Panc1 (cell line): ENCODE results near the gene METTL24. TPM values are rescaled to one million over a fixed set of nuclear protein-coding genes. Genes with fewer than 3 reads are reported as not detected.

Source experiments
- ATAC-seq: fragments of 200-7000 bp; cut with Tn5 transposase; 2 replicates; pipeline ENCODE4 v1.9.1; 2020; ENCODE audit warnings: mild to moderate bottlenecking, moderate library complexity
- BruUV-seq: library from RNA; stranded (reverse); fragments of 400-500 nt; replicated peaks from 2 replicates; lab custom pipeline; 2021; lab: Mats Ljungman, UMichigan
- CTCF ChIA-PET: fragments of 300-600 bp; sonication (Branson Sonifier 250); formaldehyde crosslinking; loops from one replicate; lab custom pipeline; 2022; ENCODE audit warnings: antibody characterized with exemption; lab: Charles Lee
- POLR2A ChIA-PET: fragments of 300-600 bp; sonication (Branson Sonifier 250); formaldehyde crosslinking; loops from one replicate; lab custom pipeline; 2022; ENCODE audit warnings: antibody characterized with exemption; lab: Charles Lee
- DNase-seq: peaks from one replicate; pipeline ENCODE4 v3.0.0-alpha.2; 2010; ENCODE audit warnings: low read depth, low spot score
- H3K27ac ChIP-seq: 2 replicates; pipeline ENCODE4 v1.5.1; 2011; ENCODE audit warnings: mild to moderate bottlenecking, low read length, inconsistent platforms
- H3K27me3 ChIP-seq: fragments of 200-500 bp; sonication (Bioruptor generic); 2 replicates; pipeline ENCODE4 v1.6.0; 2014; ENCODE audit warnings: low read length, inconsistent platforms; ENCODE audit not compliant: control insufficient read depth, insufficient read depth
- H3K36me3 ChIP-seq: fragments of 200-500 bp; sonication (Bioruptor generic); 2 replicates; pipeline ENCODE4 v1.5.1; 2014; ENCODE audit warnings: inconsistent platforms, mild to moderate bottlenecking, low read length, moderate library complexity; ENCODE audit not compliant: control insufficient read depth, insufficient read depth
- H3K4me1 ChIP-seq: 2 replicates; pipeline ENCODE4 v1.5.1; 2011; ENCODE audit warnings: inconsistent platforms, mild to moderate bottlenecking, low read length, moderate library complexity; ENCODE audit not compliant: control insufficient read depth, insufficient read depth
- H3K4me3 ChIP-seq, 2 experiments: 2 replicates each; pipeline ENCODE4 v1.5.1; 2011 to 2012; ENCODE audit warnings: low read depth in 2 of 2, low read length in 2 of 2, mild to moderate bottlenecking in 2 of 2, inconsistent platforms in 1 of 2, moderate library complexity in 1 of 2
- H3K9me3 ChIP-seq: fragments of 200-500 bp; sonication (Bioruptor generic); 2 replicates; pipeline ENCODE4 v1.5.1; 2014; ENCODE audit warnings: low read depth, mild to moderate bottlenecking, inconsistent platforms, low read length, moderate library complexity; ENCODE audit not compliant: control insufficient read depth, insufficient read depth
- CTCF ChIP-seq: fragments of 450-650 bp; IDR thresholded peaks from 2 replicates; pipeline ENCODE4 v1.5.1; 2017; ENCODE audit warnings: mild to moderate bottlenecking
- POLR2AphosphoS5 ChIP-seq: IDR thresholded peaks from 2 replicates; pipeline ENCODE4 v1.6.1; 2012; ENCODE audit warnings: mild to moderate bottlenecking, low read depth, low read length, moderate library complexity
- REST ChIP-seq, 2 experiments: IDR thresholded peaks; 2 replicates each; pipeline ENCODE4 v1.6.1; 2011 to 2012; ENCODE audit warnings: low read depth in 2 of 2, control low read depth in 1 of 2, low read length in 1 of 2, mild to moderate bottlenecking in 1 of 2, moderate library complexity in 1 of 2; ENCODE audit not compliant: insufficient read depth in 1 of 2
- SIN3A ChIP-seq: IDR thresholded peaks from 2 replicates; pipeline ENCODE4 v1.6.1; 2012; ENCODE audit warnings: low read depth, mild to moderate bottlenecking, low read length, moderate library complexity, borderline replicate concordance; ENCODE audit not compliant: insufficient read depth
- TCF7L2 ChIP-seq: IDR thresholded peaks from 2 replicates; pipeline ENCODE4 v1.6.1; 2011; ENCODE audit warnings: mild to moderate bottlenecking, low read depth, low read length, inconsistent platforms
- in situ Hi-C: cut with HindIII; loops from 2 replicates; pipeline ENCODE4 v1.10.0; 2016; ENCODE audit warnings: low sequenced_read_pairs, low pct_unique_long_range_greater_than_20kb
- intact Hi-C: fragments of 100-400 bp; cut with micrococcal nuclease; formaldehyde crosslinking; loops from one replicate; pipeline ENCODE4 v1.10.0; 2022; ENCODE audit not compliant: unreplicated experiment
- total RNA-seq: library from RNA; stranded (reverse); gene quantifications from one replicate; pipeline ENCODE4 v1.2.1, GENCODE V29; 2021; ENCODE audit not compliant: unreplicated experiment

METTL24 gene
- total RNA-seq, 1 experiment from 2014 or later, result not detected

- CTCF ChIA-PET, result interaction anchor here (1.0 kb wide), 1 partner anchor 45 kb away, joined by 3 read pairs; no protein-coding TSS in a partner anchor
Observed at GRCh38 chr6:110296241-110297025, 61.7 kb downstream of the METTL24 start.

More at GRCh38 chr6:110296241-110297025, 61.7 kb downstream of the METTL24 start:
- H3K27ac ChIP-seq, result no peak overlapping the region
- no peak overlapping the region for H3K4me3 ChIP-seq
- TF ChIP-seq POLR2AphosphoS5 (no peak), TCF7L2 (no peak), CTCF (no peak), REST (IDR thresholded peaks at IDR 0.05; ENCODE audit: insufficient read depth in 1 of 2, low read depth in 2 of 2, low read length in 1 of 2) (no peak), SIN3A (no peak)
- ATAC-seq (no peak), DNase-seq (no peak)
- intact Hi-C loops, result no loop called here
- POLR2A ChIA-PET, result interaction anchor here (0.6 kb wide), 1 partner anchor 141 kb away, joined by 4 read pairs; no protein-coding TSS in a partner anchor
- BruUV-seq, result no TSS peak
- in situ Hi-C loops, result loop anchor here (5.0 kb wide), 1 partner anchor 71 kb away; no protein-coding TSS in a partner anchor
- peaks cover 57% of the 10 kb centered on the region for H3K27me3 ChIP-seq
- no peaks in the 10 kb centered on the region for H3K36me3 ChIP-seq
- H3K9me3 ChIP-seq, result no peaks in the 10 kb centered on the region
- no peaks in the 10 kb centered on the region for H3K4me1 ChIP-seq
